ENCODE data around the gene HMCN1. TPM values are rescaled to one million over a fixed set of nuclear protein-coding genes. Genes with fewer than 3 reads are reported as not detected.

HMCN1 gene
- total and polyA plus RNA-seq, 12 donors = 0.56 to 5.8 (median 2.7) TPM

DNA sequence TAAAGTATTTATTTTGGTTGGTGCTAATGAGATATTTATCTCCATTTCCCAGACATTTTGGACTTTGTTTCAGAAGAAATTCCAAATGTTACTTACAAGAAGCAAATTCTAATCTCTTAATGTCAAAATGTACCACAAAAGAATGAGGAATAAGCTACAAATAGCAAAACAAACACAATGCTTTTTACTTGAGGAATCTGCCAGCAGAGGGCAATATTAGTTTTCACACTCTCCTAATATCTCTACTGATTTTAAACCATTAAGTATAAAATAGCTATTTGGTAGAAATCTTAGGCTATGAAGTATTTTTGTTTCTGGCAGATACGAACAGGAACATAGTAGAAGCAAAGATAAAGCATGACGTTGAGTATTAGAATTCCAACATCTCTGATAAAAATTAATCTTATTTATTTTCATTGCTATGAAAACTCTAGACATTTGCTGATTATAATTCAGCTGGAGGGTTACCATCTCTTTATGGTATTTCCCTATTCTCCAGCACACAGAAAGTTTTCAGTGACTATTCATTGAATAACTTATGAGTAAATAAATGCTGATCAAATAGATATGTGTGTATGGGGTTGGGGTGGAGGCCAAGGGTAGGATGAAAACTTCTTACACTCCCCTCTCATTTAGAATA, 13.4 kb upstream of the HMCN1 start:
- DNase-seq = no peak
- no peak for TF ChIP-seq POLR2A (IDR thresholded peaks at IDR 0.05)
- TF ChIP-seq, protein P1, sequence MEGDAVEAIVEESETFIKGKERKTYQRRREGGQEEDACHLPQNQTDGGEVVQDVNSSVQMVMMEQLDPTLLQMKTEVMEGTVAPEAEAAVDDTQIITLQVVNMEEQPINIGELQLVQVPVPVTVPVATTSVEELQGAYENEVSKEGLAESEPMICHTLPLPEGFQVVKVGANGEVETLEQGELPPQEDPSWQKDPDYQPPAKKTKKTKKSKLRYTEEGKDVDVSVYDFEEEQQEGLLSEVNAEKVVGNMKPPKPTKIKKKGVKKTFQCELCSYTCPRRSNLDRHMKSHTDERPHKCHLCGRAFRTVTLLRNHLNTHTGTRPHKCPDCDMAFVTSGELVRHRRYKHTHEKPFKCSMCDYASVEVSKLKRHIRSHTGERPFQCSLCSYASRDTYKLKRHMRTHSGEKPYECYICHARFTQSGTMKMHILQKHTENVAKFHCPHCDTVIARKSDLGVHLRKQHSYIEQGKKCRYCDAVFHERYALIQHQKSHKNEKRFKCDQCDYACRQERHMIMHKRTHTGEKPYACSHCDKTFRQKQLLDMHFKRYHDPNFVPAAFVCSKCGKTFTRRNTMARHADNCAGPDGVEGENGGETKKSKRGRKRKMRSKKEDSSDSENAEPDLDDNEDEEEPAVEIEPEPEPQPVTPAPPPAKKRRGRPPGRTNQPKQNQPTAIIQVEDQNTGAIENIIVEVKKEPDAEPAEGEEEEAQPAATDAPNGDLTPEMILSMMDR (IDR thresholded peaks at IDR 0.05) = peak; percentile 39 to 60 (median 48)
- Histone ChIP-seq H3K9me3 (replicated peaks in 1 of 3) (no peaks in the 10 kb centered on the region), H3K36me3 (replicated peaks in 1 of 2) (no peaks in the 10 kb centered on the region), H3K27me3 (no peaks in the 10 kb centered on the region), H3K4me3 (no peak overlapping the region), H3K27ac (no peak overlapping the region), H3K4me1 (replicated peaks in 1 of 2) (no peaks in the 10 kb centered on the region)
- intact Hi-C loops (cut with DNase I) = loop anchor here in 1 of 2 donors (10.0 kb wide), 1 partner anchor 484 kb away; no protein-coding TSS in a partner anchor
- 10 to 18% (median 13%) methylated on average over 2 of the region's 2 CpGs for WGBS, 4 donors

DNA sequence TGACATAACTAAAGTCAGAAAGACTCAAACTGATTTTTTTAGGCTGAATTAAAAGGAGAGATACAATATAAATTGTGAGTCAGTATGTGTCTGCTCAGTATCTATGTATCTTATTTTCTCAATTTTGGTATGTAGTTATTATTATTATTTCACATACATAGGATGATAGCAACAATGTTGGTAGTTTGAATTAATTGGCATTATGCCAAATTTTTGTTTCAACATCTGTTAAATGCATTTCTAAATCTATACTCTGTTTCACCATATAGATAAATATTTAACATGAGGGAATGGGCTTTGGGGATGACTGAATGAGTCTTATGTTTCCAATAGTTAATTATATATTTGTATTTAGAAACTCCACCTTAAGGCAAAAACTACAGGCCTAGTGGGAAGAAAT, 12.6 kb upstream of the HMCN1 start:
- no peaks in the 10 kb centered on the region for H3K27me3 ChIP-seq
- intact Hi-C loops (cut with DNase I) = loop anchor here in 1 of 2 donors (10.0 kb wide), 1 partner anchor 483 kb away; no protein-coding TSS in a partner anchor
- no peak for DNase-seq
- no peak for TF ChIP-seq POLR2A (IDR thresholded peaks at IDR 0.05)
- TF ChIP-seq, protein P1 (IDR thresholded peaks at IDR 0.05) = no peak
- no peak overlapping the region for H3K27ac ChIP-seq
- no peak overlapping the region for H3K4me3 ChIP-seq
- H3K4me1 ChIP-seq (replicated peaks in 1 of 2) = no peaks in the 10 kb centered on the region
- no peaks in the 10 kb centered on the region for H3K36me3 ChIP-seq (replicated peaks in 1 of 2)
- H3K9me3 ChIP-seq (replicated peaks in 1 of 3) = no peaks in the 10 kb centered on the region

DNA sequence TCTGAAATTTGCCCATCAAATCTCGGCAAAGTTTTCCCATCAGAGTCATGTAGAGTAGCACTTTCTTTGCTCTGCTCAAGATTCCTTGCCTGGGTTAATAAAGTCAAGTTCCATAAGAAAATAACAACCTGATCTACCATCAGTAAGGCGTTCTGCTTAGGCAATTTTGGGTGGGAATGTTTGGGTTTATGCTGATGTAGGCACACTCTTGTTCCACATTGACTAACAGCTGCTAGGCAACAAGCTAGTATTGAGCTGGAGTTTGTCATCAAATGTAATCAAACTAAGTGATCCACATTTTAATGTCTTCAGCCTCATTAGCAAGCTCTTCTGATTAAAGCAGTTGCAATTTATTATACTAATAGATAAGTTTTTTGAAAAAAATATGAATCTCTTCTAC, 12.1 kb upstream of the HMCN1 start:
- H3K4me3 ChIP-seq = no peak overlapping the region
- no peaks in the 10 kb centered on the region for H3K36me3 ChIP-seq (replicated peaks in 1 of 2)
- TF ChIP-seq POLR2A (IDR thresholded peaks at IDR 0.05) = no peak
- intact Hi-C loops (cut with DNase I) = loop anchor here in 1 of 2 donors (10.0 kb wide), 1 partner anchor 483 kb away; no protein-coding TSS in a partner anchor
- no peaks in the 10 kb centered on the region for H3K4me1 ChIP-seq (replicated peaks in 1 of 2)
- no peaks in the 10 kb centered on the region for H3K9me3 ChIP-seq (replicated peaks in 1 of 3)
- DNase-seq = no peak
- no peak overlapping the region for H3K27ac ChIP-seq
- H3K27me3 ChIP-seq = no peaks in the 10 kb centered on the region
- 75 to 90% (median 86%) methylated on average over 2 of the region's 2 CpGs for whole genome bisulfite sequencing, 4 donors

DNA sequence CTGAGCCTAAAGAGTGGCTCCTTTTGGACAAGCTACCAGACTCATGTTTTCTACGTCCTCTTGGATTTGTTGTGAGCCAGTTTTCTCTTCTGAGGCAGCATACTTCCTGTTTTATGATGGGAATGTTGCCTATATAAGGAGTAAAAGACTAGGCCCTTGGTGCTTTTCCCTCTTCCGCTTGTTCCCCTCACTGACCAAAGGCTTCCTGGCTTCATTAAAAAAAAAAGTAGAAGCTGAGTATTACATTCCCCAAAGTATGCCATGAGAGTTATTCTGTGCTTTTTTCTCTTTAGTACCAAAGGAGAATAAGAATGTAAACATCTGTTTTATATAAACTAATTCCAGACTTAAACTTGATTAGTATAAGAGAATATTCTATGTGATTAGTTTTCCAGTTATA, 6.5 kb upstream of the HMCN1 start:
- intact Hi-C loops (cut with DNase I) = loop anchor here in 1 of 2 donors (10.0 kb wide), 1 partner anchor 477 kb away; no protein-coding TSS in a partner anchor
- Histone ChIP-seq H3K27me3 (no peaks in the 10 kb centered on the region), H3K27ac (no peak overlapping the region), H3K4me1 (replicated peaks in 1 of 2) (no peaks in the 10 kb centered on the region), H3K4me3 (no peak overlapping the region), H3K9me3 (replicated peaks in 1 of 3) (no peaks in the 10 kb centered on the region), H3K36me3 (replicated peaks in 1 of 2) (no peaks in the 10 kb centered on the region)
- 81 to 100% (median 92%) methylated on average over 2 of the region's 2 CpGs for WGBS, 4 donors
- no peak for DNase-seq
- no peak for TF ChIP-seq POLR2A (IDR thresholded peaks at IDR 0.05)
- TF ChIP-seq, protein P1 (IDR thresholded peaks at IDR 0.05) = no peak

DNA sequence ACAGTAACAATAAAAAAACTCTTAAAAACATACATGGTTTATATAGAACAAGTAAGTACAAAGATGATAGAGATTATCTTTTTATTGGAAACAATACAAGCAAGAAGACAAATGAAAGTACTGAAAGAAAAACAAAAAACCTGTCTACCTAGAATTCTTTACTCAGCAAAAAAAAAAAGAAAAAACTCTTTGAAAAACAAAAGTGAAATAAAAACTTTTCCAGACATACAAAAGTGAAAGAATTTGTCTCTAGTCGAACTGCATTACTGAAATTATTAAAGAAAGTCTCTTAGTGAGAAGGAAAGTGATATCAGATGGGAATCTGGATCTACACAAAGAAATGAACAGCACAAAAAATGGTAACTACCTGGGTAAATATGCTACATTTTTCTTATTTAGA, 2.7 kb upstream of the HMCN1 start:
- Histone ChIP-seq H3K4me3 (no peak overlapping the region), H3K27me3 (no peaks in the 10 kb centered on the region), H3K27ac (no peak overlapping the region), H3K4me1 (replicated peaks in 1 of 2) (peaks cover 0 to 9% of the 10 kb centered on the region in 2 donors), H3K36me3 (replicated peaks in 1 of 2) (no peaks in the 10 kb centered on the region), H3K9me3 (replicated peaks in 1 of 3) (no peaks in the 10 kb centered on the region)
- DNase-seq = no peak
- TF ChIP-seq, protein P1 (IDR thresholded peaks at IDR 0.05) = no peak
- no peak for TF ChIP-seq POLR2A (IDR thresholded peaks at IDR 0.05)
- WGBS, 4 donors = 63 to 73% (median 71%) methylated on average over 1 of the region's 1 CpG
- intact Hi-C loops (cut with DNase I) = loop anchor here in 1 of 2 donors (10.0 kb wide), 1 partner anchor 473 kb away; no protein-coding TSS in a partner anchor

Measured in adrenal gland (tissue), 12 donors.